DMS53 treated with DMSO at 0.1 percent for 48 hours (cell line): ENCODE measurements around the gene WIPF2.
A peak's percentile ranks its signal among the peaks of the same experiment; 100 is the strongest.

ENCODE experiments used
- DNase-seq: peaks from one replicate; lab custom pipeline; 2025; ENCODE audit not compliant: unreplicated experiment; lab: John Stamatoyannopoulos, UW

The WIPF2 gene, protein sequence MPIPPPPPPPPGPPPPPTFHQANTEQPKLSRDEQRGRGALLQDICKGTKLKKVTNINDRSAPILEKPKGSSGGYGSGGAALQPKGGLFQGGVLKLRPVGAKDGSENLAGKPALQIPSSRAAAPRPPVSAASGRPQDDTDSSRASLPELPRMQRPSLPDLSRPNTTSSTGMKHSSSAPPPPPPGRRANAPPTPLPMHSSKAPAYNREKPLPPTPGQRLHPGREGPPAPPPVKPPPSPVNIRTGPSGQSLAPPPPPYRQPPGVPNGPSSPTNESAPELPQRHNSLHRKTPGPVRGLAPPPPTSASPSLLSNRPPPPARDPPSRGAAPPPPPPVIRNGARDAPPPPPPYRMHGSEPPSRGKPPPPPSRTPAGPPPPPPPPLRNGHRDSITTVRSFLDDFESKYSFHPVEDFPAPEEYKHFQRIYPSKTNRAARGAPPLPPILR

DNA sequence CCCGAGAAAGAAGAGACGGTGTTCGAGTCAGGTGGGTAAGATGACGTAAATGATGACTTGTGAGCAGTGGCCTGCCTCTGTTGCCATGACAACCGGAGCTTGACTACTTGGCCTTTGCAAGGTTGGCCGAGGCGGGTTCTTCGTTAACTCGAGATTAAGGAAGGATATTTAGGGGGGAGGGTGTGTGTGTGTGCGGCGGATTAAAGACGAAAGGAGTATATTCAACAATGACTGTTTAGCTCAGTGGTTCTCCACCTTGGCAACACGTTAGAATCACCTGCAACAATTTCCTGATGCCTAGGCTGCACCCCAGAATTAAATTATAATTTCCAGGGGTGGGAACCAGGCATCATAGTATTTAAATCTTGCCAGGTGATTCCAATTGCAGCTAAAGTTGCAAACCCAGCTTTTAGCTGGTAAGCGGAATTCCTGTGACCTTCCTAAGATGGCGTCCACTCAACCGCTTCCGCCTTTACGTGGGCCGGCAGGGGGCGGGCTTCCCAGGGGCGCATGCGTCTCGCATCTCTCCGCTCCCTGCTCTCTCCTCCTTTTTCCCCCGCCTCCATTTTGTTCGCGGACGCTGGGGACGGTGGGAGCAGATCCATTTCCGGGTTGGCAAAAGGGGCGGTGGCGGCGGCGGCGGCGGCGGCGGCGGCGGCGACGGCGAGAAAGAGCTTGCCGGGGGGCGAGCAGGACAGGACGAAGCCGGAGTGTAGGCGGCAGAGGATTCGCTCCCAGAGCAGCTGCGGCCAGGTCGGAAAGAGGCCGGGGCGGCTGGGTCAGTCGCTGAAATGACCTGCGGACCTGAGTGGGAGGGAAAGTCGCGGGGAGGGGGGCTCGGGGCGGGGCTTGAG, at the start of gene WIPF2:
Gene WIPF2 (plus strand): TSS at position 565 of the 854 bp plus-strand sequence. CDS start 37,156 bp downstream, outside the sequence.
- DNase-seq: peak; percentile 79

DNA sequence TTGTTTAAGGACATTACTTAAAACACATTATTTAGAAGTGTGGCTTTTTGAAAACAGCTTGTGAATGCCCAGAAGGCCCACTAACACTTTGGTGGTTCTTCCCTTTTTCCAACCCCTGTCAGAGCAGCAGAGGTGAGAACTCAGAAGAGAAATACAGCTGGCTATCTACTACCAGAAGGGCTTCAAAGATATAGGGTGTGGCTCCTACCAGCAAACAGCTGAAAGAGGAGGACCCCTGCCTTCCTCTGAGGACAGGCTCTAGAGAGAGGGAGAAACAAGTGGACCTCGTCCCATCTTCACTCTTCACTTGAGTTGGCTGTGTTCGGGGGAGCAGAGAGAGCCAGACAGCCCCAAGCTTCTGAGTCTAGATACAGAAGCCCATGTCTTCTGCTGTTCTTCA, 48.8 kb upstream of the WIPF2 start:
- no peak for DNase-seq

DNA sequence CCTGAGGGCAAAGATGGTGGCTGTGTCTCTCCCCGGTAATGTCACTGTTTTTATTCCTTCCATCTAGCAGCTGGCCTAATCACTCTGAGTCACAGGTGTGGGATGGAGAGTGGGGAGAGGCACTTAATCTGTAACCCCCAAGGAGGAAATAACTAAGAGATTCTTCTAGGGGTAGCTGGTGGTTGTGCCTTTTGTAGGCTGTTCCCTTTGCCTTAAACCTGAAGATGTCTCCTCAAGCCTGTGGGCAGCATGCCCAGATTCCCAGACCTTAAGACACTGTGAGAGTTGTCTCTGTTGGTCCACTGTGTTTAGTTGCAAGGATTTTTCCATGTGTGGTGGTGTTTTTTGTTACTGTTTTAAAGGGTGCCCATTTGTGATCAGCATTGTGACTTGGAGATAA, 47.4 kb upstream of the WIPF2 start:
- DNase-seq: no peak

DNA sequence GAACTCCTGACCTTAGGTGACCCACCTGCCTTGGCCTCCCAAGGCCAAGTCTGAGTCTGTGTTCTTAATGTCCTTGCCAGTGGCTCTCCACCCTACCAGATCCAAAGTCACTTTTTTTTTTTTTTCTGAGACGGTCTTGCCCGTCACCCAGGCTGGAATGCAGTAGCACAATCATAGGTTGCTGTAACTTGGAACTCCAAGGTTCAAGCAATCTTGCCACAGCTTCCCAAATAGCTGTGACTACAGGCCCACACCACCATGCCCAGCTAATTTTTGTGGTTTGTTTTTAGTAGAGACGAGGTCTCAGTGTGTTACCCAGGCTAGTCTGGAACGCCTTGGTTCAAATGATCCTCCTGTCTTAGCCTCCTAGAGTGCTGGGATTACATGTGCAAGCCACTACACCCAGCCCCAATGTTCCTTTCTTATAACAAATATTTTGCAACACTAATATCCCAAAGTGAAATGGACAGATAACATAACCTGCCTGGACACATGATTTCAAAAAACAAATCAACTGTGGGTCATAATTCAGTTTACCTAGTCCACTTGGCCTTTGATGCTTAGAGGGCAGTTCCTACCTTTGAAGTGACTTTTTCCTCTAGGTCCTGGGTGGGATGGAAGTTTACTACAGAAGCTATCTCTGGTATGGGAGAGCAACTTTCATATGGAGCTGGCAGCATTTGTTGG, 45.9 kb upstream of the WIPF2 start:
- DNase-seq: no peak

DNA sequence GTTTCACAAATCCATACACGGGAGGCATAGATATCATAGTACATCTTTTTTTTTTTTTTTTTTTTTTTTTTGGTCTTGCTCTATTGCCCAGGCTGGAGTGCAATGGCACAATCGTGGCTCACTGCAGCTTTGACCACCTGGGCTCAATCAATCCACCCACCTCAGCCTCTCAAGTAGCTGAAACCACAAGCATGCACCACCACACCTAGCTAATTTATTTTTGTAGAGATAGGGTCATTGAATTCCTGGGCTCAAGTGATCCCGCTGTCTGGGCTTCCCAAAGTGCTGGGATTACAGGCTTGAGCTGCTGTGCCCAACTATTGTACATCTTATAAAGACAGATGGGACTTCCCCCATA, 45.3 kb upstream of the WIPF2 start:
- DNase-seq: no peak

DNA sequence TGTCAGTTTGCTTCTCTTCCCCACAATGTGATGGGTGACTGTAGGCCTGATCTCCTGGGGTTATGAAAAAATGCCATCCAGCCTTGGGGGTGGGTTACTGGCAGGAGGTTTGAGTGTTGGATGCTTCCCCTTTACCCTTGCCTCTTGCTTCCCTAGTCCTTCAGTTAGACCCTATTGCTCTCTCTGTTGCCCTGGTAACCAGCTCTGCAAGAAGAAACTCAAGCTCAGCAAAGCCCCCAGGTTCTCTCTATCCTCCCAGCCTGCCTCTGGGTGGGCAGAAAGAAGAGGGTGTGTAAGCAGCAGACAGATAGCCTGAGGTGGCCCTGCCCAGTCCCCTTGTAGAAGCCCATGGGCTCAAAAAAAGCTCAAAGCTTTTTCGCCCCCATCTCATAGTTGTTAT, 44.6 kb upstream of the WIPF2 start:
- DNase-seq: no peak

DNA sequence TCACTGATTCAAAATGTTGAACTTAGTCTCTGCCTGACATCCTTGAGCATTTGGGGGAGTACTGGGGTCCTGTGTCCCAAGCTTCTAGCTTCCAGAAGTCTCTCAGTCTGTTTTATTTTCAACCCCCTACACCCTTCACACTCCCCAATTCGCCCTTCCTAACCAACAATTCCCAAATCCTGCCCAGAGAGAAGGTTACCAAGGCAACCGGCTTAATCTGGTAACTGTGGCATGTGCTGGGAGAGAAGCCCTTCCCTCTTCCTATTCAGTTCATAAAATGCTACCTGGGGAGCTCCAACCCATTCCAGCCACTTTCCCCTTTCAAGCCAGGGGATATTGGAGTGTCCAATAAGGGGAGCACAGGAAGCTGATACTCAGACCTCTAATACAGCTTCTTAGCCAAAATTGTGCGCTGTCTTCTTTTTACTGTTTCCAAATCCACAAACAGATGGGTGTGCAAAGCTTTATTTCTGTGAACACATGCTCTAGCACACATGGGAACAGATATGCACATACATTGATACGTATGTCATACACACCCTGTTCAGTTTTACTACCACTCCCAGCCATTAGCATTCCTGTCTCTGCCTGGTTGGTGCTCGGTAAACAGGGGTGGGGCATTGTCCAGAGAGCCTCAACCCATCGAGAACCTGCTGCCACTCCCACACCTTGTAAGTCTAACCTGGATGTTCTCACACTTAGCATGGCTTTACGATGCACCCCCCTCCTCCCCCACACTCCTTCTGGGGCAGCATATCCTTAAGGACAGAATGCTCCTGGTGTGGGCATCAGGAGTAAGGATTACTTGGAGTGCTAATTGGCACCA, 43.0 kb upstream of the WIPF2 start:
- DNase-seq: no peak

DNA sequence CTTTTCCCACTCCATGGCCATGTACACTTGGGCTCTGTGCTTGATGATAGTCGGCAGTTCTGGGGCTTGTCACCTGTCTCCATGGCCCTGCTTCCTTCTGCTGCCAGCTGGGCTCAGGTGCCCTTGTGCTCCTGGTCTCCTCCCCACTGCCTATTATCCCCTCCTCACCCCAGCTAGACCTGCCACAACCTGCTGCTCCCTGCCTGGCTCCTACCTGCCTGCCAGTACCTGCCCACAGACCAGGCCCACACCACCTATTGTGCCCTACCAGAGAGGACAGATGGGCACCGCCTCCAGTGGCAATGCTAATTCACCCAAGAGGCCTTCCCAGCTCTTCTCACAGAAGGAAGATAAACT, 42.4 kb upstream of the WIPF2 start:
- no peak for DNase-seq

DNA sequence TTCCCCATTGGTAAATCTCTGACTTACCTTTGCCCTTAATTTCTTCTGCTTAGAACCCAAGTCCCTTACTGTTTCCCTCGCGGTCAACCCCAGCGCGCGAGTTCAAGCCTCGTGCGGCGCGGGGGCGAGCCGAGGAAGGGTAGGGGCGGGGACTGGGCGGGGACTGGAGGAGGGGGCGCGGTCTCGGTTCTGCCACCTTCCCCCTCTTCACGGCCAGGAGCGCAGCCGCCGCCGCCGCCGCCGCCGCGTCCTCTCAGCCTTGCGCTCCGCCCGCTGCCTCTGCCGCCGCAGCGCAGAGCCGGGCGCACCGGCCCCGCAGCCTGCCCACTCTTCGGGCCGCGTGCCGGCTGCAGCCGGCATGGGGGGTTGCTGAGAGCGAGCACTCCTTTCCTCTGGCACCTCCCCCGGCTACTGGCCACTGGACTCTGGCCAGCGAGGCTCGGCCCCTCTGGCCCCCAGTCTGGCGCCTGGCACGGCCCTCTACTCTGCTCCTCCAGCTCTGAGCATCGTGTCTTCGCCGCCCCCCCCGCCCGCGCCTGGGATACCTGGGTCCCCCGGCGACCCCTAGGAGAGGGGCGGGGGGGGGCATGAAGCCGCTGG, 41.7 kb upstream of the WIPF2 start, which contains the start of gene RAPGEFL1:
Gene RAPGEFL1 (plus strand): TSS at position 196 of the 600 bp plus-strand sequence. CDS start 392 bp downstream, at position 588.
- peak; percentile 55 for DNase-seq

DNA sequence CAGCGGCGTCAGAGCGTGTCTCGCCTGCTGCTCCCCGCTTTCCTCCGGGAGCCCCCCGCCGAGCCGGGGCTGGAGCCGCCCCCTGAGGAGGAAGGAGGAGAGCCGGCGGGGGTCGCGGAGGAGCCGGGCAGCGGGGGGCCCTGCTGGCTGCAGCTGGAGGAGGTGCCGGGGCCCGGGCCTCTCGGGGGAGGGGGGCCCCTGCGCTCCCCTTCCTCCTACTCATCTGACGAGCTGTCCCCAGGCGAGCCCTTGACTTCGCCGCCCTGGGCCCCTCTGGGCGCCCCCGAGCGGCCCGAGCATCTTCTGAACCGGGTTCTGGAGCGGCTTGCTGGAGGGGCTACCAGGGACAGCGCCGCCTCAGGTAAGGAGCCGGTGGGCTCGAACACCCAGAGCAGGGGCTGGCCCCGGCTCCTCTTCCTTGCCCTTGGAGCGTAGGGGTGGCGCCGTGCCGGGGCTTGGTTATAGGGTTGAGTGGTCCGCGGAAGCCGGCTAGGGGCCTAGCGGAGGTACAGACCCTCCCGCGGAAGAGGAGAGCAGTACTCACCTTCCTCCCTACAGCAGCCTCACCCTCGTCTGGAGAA, 41.0 kb upstream of the WIPF2 start:
- DNase-seq: no peak

DNA sequence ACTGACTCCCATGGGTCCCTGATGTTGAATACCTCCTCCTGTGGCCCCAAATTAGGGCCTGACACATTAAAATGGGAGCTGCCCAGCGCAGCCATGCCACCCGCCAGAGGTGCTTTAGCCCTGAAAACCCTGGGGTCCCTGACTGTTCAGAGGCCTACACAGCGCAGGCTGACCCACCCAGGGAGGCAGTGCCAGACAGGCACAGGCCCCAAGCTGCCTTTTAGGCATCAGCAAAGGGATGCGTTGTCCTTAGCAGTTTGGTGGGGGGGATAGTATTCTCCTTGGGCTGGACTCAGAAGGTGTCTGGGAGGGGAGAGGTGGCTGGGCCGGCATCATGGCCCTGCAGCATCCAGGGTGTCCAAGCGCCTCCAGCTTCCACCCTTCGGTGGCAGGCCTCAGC, 40.4 kb upstream of the WIPF2 start:
- DNase-seq: no peak

DNA sequence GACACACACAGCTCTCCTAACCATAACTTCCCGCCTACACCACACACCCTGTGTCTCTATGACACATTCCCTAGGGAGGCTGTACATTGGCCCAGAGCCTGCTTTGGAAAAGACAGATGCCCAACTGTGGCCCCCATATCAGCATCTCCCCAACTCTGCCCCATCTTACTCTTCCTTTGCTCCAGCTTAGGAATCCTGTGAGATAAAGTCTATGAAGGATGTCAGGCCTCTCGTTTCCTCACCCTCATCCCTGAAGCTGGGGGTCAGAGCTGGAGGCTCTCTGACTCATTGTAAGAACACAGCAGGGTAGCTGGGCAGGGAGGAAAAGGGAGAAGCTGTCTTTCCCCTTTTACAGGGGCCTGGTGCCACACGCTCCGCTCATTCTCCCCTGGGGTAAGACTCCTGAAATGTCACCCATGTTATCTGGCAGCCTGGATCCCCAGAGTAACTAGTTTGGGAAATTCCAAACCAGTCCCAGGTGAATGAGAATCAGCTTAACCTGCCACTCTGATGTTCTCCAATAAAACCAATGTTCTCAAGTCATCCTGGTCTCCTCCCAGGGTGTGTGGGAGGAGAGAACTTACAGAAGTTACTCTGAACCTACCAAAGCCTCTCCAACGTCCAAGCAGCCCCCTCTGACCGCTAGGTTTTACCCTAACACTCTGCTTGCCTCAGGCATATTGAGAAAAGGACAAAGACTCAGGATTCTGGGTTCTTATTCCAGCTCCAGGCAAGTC, 39.0 kb upstream of the WIPF2 start:
- no peak for DNase-seq

DNA sequence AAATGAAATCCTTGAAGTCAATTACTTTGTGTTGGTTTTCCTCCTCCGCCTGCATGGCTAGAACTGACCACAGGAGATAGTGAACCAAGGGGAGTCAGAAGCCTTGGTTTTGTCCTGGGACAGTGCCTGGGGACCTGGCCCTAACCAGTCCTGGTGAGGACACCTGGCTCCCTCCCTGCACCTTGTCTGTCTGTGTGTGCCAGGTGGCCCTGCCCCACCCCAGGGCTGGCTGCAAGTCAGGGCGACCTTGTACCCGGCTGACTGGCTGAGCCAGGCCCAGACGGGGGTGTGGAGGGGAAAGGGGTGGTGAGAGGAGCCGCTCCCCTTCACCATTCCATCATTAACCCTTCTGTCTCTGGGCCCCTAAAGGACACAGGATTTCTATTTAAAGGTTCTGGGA, 38.4 kb upstream of the WIPF2 start:
- no peak for DNase-seq

DNA sequence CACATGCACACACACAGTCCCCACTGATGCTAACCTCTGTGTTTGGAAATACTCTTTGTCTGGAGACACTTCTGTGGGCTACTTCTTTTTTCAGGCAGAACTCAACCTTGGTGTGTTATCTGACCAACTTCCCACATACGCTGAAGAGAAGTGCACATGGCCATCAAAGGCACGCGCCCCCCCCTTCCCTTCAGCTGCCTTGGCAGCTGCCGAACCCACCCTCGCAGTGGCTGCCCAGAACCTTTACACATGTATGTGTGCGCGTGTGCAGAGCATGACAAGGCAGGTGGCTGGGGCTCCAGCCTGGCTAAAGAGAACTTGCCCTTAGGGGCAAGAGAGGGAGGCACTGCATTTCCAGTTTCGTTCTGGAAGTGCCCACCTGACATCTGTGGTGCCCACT, 37.9 kb upstream of the WIPF2 start:
- no peak for DNase-seq

DNA sequence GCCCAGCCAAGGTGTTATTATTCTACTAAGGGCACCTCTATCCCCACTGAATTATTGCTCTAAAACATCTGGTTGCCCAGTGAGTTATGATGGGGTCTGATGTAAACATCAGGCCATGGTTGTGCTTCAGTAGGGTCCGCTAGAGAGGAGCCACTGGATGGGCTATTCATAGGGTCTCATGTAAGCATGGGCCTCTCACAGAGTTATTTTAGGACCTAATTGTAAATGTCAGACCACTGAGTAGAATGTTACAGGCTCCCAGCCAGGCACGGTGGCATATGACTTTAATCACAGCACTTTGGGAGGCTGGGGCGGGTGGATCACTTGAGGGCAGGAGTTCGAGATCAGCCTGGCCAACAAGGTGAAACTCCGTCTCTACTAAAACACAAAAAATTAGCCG, 36.5 kb upstream of the WIPF2 start:
- no peak for DNase-seq

DNA sequence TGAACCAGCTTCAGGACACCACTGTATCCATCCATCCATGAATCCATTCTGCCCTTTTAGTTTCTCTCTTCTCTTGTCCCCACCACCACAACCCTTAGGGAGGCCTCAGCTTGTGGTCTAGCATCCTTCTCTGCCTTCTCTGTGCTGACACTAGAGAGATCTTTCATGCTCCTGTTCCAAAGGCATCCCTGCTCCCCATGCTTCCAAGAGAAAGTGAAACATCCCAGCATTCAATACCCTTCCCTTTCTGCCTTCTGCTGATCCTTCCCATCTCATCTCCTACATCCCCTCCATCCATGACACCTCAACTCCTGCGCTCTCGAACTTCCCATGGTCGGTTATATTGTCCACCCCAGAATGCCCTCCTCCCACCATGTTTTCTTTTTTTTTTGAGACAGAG, 31.9 kb upstream of the WIPF2 start:
- no peak for DNase-seq

DNA sequence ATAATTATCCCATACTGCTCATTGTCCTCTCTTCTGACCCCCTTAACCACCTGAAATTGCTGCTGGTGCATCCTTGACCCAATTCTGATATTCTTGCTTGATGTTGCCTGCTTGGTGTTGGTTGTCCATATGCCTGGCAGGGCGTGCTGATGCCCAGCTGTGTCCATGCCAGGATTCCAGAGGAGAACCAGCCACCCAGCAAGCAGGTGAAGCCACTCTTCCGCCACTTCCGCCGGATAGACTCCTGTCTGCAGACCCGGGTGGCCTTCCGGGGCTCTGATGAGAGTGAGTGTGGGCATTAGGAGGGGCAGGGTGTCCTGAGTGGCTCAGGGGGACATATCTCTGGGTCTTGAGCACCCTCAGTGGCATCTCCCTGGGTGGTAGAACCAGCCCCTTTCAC, 30.4 kb upstream of the WIPF2 start:
- no peak for DNase-seq

DNA sequence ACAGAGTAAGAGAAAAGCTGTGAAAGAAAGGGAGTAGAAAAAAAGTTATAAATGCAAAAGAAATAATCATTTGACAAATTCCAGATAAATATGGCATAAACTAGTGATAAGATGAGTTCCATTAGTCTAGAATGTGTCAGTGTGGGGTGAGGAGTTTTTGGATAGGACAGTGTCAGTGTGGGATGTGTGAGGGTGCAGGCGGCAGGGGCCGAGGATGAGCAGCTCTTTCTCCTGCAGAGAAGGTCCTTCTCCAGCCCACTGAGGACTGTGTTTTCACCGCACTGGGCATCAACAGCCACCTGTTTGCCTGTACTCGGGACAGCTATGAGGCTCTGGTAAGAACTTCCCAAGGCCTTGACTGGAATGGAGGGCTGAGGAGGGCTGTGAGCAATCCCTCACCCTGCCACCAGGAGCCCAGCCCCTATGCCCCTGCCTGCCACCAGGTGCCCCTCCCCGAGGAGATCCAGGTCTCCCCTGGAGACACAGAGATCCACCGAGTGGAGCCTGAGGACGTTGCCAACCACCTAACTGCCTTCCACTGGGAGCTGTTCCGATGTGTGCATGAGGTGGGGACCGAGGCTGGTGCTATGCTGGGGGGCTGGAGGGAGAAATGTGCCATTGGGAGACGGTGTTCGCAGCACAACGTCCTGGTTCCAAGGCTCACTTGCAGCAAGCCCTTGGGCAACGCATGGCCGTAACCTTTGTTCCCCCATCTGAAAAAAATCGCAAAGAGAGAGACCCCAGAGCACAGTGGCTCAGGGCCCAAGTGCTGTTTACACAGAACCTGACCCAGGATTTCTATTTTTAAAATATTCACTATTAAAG, 28.7 kb upstream of the WIPF2 start:
- DNase-seq: peak; percentile 7
